NOMO-1 treated with DMSO at 0.1 percent for 48 hours (cell line): Measurements from ENCODE around the gene SBF2.
A peak's percentile ranks its signal among the peaks of the same experiment; 100 is the strongest.

Source experiments
- DNase-seq: peaks from one replicate; lab custom pipeline; 2025; ENCODE audit not compliant: unreplicated experiment; lab: John Stamatoyannopoulos, UW

The SBF2 gene

GRCh38 chr11:9905960-9906791 lies 387.8 kb downstream of the SBF2 start:
- DNase-seq = no peak

DNA sequence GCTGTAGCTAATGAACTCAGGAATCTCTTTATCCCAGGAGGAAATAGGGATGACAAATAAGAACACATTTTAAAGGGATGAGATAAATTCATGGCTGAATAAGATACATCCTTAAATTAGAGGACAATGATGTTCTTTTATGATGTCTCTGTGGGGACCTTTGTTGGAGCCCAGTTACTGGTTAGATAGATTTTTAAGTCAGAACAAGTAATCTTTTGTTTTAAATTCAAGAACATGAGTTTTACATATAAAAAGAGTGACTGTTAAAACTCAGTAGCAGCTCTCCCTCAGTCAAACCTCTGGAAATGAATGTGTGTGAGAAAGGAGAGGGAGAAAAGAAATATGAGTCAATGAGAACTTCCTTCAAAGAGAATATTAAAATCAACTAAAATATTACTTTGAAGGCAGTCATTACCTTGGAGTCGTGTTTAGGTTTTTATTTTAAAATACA lies 388.5 kb downstream of the SBF2 start:
- DNase-seq = no peak

- DNase-seq = no peak
Measured at GRCh38 chr11:9903579-9903978, 390.4 kb downstream of the SBF2 start.

GRCh38 chr11:9901943-9902342 lies 392.1 kb downstream of the SBF2 start:
- no peak for DNase-seq

DNA sequence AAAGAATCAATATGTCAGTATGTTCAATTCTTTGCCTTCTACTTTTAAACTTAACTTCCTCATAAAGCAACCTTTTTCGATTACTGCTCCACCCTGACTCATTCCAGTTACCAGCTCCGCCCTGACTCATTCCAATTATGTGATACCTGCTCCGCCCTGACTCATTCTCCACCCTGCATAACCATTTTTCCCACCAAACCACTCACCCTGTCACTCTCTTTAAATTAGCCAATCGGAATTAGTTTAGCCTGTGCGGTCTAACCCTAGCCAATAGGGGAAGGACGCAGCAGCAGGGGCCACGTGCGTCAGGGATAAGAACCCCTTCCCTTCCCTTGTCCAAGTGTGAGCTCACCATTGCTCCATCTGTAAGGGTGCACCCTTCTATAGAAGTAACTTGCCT lies 393.8 kb downstream of the SBF2 start:
- DNase-seq = peak; percentile 91

GRCh38 chr11:9899676-9900075 lies 394.3 kb downstream of the SBF2 start:
- no peak for DNase-seq

- no peak for DNase-seq
Measured at GRCh38 chr11:9896902-9897301, 397.1 kb downstream of the SBF2 start.

GRCh38 chr11:9895006-9895405 lies 399.0 kb downstream of the SBF2 start:
- DNase-seq = no peak

DNA sequence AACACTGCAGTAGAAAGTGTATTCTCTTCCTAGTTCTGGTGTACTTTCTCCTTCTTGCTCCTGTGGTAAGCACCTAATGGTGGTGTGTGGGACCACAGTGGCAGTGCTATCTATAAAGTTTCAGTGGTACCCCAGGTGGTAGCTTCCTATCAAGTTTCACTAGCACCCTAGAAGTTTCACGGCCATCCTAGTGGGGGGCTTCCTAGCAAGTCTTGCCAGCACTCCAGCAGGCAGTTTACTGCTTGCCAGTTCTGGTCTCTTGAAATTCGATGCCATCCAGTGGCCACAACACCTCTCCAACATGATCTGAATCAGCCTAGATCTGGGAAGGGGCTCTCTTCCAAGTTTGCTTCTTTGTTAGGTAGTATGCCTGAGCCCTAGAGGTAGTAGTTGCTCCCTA lies 400.5 kb downstream of the SBF2 start:
- no peak for DNase-seq

DNA sequence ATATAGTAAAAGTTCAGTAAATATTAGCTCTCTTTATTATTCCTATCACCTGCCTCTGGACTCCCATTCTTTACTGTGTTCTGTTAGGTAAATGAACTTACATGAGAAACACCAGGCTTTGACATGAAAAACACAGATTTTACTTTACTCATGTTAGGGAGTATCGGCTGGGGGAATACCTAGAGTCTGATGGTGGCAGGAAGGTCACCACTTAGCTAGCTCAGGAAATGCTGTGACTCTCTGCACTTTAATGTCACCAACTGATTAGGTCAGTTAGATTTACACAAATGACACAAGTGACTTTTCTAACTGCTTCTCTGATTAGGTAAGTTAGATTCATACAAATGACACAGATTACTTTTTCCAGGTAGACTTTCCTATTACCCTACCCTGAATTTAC lies 405.1 kb downstream of the SBF2 start:
- no peak for DNase-seq

- DNase-seq = no peak
Measured at GRCh38 chr11:9887472-9887871, 406.5 kb downstream of the SBF2 start.

GRCh38 chr11:9886595-9886994 lies 407.4 kb downstream of the SBF2 start:
- DNase-seq = no peak

- no peak for DNase-seq
Measured at GRCh38 chr11:9884601-9885000, 409.4 kb downstream of the SBF2 start.

- no peak for DNase-seq
Measured at GRCh38 chr11:9880657-9881056, 413.4 kb downstream of the SBF2 start.

GRCh38 chr11:9878936-9879335 lies 415.1 kb downstream of the SBF2 start:
- DNase-seq = no peak

DNA sequence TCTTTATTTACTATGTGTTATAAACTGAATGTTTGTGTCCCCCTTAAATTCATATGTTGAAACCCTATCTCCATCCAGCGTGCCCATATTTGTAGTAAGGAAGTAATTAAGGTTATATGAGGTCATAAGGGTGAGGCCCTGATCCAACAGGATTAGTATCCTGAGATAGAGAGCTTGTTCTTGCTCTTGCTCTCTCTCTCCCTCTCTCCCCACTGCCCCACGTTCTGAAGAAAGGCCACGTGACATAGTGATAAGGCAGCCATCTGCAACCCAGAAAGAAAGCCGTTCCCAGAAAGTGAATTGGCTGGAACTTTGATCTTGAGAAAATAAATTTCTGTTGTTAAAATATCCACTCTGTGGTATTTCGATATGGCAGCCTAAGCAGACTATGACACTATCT lies 417.7 kb downstream of the SBF2 start:
- no peak for DNase-seq

GRCh38 chr11:9875862-9876261 lies 418.2 kb downstream of the SBF2 start:
- no peak for DNase-seq

GRCh38 chr11:9875399-9875798 lies 418.6 kb downstream of the SBF2 start:
- DNase-seq = no peak

DNA sequence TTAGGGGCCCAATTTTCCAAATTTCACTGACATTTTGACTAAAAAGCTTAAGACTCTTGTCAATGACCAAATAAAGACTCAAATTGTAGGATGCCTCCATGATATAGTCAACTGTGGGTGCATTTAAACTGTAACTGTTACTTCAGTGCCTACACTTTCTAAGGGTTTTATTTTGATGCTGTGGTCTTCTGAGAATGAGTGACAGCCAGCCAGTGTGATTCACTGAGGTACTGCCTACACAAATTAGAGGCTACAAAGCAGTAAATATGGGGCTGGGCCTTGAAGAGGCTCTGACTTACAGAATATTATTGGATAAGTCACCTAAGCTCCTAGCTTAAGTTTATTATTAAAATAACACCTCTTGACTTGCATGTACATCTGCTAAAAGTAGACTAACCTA lies 419.6 kb downstream of the SBF2 start:
- DNase-seq = no peak

- DNase-seq = no peak
Measured at GRCh38 chr11:9868641-9869040, 425.4 kb downstream of the SBF2 start.

GRCh38 chr11:9862981-9863380 lies 431.0 kb downstream of the SBF2 start:
- peak; percentile 58 for DNase-seq

DNA sequence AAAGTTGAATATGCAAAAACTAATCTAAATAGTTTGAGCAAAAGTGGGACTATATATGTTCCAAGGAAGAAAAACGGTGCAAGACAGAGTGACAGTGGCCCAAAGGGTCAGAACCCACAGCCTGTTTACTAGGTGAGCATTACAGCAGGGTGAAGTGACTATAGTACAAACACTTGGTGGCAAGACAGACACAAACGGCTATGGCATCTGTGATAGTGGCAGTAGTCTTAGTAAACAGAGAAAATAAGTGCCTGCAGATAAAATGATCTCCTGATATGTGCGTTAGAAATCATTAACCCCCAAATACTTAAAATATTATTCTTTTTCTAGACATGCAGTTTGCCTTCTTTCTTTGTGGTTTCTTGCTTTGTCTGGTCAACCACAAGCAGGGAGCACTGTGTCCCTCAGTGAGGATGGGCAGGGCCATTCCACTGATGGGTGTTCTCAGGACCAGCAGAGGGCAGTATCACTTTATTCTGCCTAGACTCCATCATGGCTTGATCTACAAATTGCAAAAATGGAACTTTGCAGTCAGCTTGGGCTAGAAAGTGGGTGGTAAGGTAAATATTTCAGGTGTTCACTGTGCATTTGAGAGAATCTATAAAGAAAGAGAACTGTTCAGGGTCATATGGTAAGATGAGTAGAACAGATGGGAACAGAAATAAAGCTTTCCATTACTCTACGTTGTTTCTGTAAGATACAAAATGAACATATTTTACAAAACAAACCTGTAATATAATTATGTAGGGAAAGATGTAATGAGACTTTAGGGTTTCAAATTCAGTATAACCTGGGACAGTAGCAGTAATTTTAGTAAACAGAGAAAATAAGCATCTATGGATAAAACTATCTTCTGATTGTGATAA lies 431.9 kb downstream of the SBF2 start:
- peak; percentile 60 for DNase-seq
